K562 (cell line): ENCODE results near the gene SLC34A1. TPM values are rescaled to one million over a fixed set of nuclear protein-coding genes. Genes with fewer than 3 reads are reported as not detected.

Experiments
- FIP1L1 ChIP-seq: fragments of 200-400 bp; formaldehyde crosslinking; IDR thresholded peaks from 2 replicates; pipeline ENCODE4 v1.6.1; 2018; ENCODE audit warnings: mild to moderate bottlenecking, low read depth, low read length; ENCODE audit not compliant: poor library complexity, severe bottlenecking
- HNRNPH1 ChIP-seq: fragments of 200-400 bp; formaldehyde crosslinking; optimal IDR thresholded peaks from 2 replicates; pipeline ENCODE3; 2017; ENCODE audit warnings: low read depth, mild to moderate bottlenecking, low read length, moderate library complexity
- HNRNPK ChIP-seq: fragments of 200-400 bp; formaldehyde crosslinking; IDR thresholded peaks from one replicate; pipeline ENCODE4 v1.6.1; 2018; ENCODE audit warnings: mild to moderate bottlenecking, low read depth, low read length; ENCODE audit not compliant: poor library complexity, severe bottlenecking
- KDM1A ChIP-seq, 2 experiments: fragments of 450-650 bp; IDR thresholded peaks; 2 replicates each; pipeline ENCODE4 v1.6.1; 2016; ENCODE audit warnings: mild to moderate bottlenecking in 2 of 2
- KLF6 ChIP-seq: fragments of 250-450 bp; sonication (Bioruptor Pico); IDR thresholded peaks from 2 replicates; pipeline ENCODE4 v1.4.0; 2020; ENCODE audit warnings: mild to moderate bottlenecking, moderate library complexity, borderline replicate concordance
- NCOA1 ChIP-seq: fragments of 450-650 bp; IDR thresholded peaks from 2 replicates; pipeline ENCODE4 v1.6.1; 2016; ENCODE audit warnings: low read depth
- NR2C2 ChIP-seq, 2 experiments: fragments of 200-800 bp in 1 of 2; sonication (Bioruptor generic) in 1 of 2; sonication (generic) in 1 of 2; formaldehyde crosslinking in 1 of 2; IDR thresholded peaks; 2 replicates each; pipeline versions ENCODE4 v1.6.1 to v1.8.0; 2016 to 2022; ENCODE audit warnings: mild to moderate bottlenecking in 1 of 2, missing compliant biosample characterization in 1 of 2, missing genetic modification characterization in 1 of 2, missing genetic modification reagents in 1 of 2
- RBM15 ChIP-seq: fragments of 200-400 bp; formaldehyde crosslinking; IDR thresholded peaks from 2 replicates; pipeline ENCODE4 v1.6.1; 2018; ENCODE audit warnings: mild to moderate bottlenecking, low read length, moderate library complexity; ENCODE audit not compliant: insufficient read depth
- RBM39 ChIP-seq: fragments of 200-400 bp; formaldehyde crosslinking; optimal IDR thresholded peaks from 2 replicates; pipeline ENCODE3; 2018; ENCODE audit warnings: low read depth, low read length
- SRSF1 ChIP-seq: fragments of 200-400 bp; formaldehyde crosslinking; IDR thresholded peaks from 2 replicates; pipeline ENCODE4 v1.6.1; 2017; ENCODE audit warnings: mild to moderate bottlenecking, low read depth, low read length, moderate library complexity
- ZNF3 ChIP-seq: fragments of 250-450 bp; sonication (Bioruptor Pico); IDR thresholded peaks from 2 replicates; pipeline ENCODE4 v1.5.0; 2021; ENCODE audit warnings: mild to moderate bottlenecking, moderate library complexity
- ZNF764 ChIP-seq: fragments of 250-450 bp; sonication (Bioruptor Pico); IDR thresholded peaks from 2 replicates; pipeline ENCODE4 v1.4.0; 2020; ENCODE audit warnings: low read depth, mild to moderate bottlenecking, moderate library complexity
- polyA plus RNA-seq, 8 experiments: library from polyadenylated mRNA; depleted of rRNA in 4 of 8; stranded (reverse) in 5 of 8; unstranded in 3 of 8; fragments of >200 nt; fragmentation: Nextera tagmentation in 2 of 8; fragmentation: Illumina TruSeq in 1 of 8; extraction: Ambion mirVana in 2 of 8; extraction: Trizol in 1 of 8; gene quantifications; 2 replicates each; pipeline versions ENCODE4 v1.2.1 to v1.2.3, GENCODE V29; 2011 to 2014; ENCODE audit warnings: inconsistent platforms in 1 of 8, missing spikeins in 1 of 8
- total RNA-seq, 7 experiments: library from RNA; depleted of rRNA in 6 of 7; stranded (reverse); fragments of >200 nt in 6 of 7; fragmentation: Illumina TruSeq in 2 of 7; extraction: Trizol in 2 of 7; gene quantifications; 2 replicates each; pipeline versions ENCODE4 v1.2.1 to v1.2.3, GENCODE V29; 2011 to 2021; ENCODE audit warnings: low replicate concordance in 1 of 7
- TF ChIP-seq, protein P1 (sequence below): sonication (generic); formaldehyde crosslinking; IDR thresholded peaks from 2 replicates; pipeline ENCODE4 v1.8.0; 2023; ENCODE audit warnings: mild to moderate bottlenecking, missing genetic modification reagents
- TF ChIP-seq, protein P2 (sequence below): IDR thresholded peaks from 2 replicates; pipeline ENCODE4 v1.6.1; 2011; ENCODE audit not compliant: insufficient read length; ENCODE audit errors: extremely low read depth
- TF ChIP-seq, protein P3 (sequence below), 2 experiments: IDR thresholded peaks; 2 replicates each; pipeline ENCODE4 v1.6.1; 2011; ENCODE audit warnings: borderline replicate concordance in 1 of 2, control low read depth in 1 of 2, low read depth in 1 of 2, low read length in 1 of 2, mild to moderate bottlenecking in 1 of 2, mixed read lengths in 1 of 2, moderate library complexity in 1 of 2; ENCODE audit not compliant: insufficient read depth in 1 of 2, insufficient read length in 1 of 2, poor library complexity in 1 of 2, severe bottlenecking in 1 of 2; ENCODE audit errors: extremely low read depth in 1 of 2
- TF ChIP-seq, protein P4 (sequence below): fragments of 250-450 bp; sonication (Bioruptor Pico); IDR thresholded peaks from 2 replicates; pipeline ENCODE4 v1.9.0; 2021; ENCODE audit warnings: mild to moderate bottlenecking, inconsistent platforms
- TF ChIP-seq, protein P5 (sequence below): sonication (generic); formaldehyde crosslinking; IDR thresholded peaks from 2 replicates; pipeline ENCODE4 v1.5.0; 2020; ENCODE audit warnings: missing genetic modification reagents

Gene SLC34A1
- total and polyA plus RNA-seq, 9 of the 15 experiments (the other 6 are each of a cell fraction or from before 2014, with no cell fraction given): not detected

DNA sequence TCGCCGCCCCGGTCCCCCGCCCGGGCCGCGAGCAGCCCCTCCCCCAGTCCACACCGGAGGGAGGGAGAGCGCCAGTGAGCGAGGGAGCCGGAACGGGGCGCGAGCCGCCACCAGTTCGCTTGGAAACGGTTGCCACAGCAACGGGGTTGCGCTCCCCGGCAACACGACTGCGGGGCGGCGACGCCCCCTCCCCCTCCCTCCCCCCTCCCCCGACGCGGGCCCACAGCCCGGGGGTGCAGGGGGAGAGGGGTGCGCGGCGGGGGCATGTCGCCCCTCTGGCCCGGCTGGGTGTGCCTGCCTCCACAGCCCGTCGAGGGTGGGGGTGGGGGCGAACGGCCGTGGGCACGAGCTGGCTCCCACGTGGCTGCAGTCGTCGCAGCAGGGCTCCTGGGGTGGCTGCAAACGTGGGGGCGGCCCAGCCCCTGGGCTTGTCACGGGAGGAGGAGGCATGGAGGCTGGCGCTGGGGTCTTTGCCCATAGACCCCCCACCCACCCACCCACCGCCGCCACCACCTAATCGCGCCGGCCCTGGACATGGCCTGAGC lies 62.9 kb downstream of the SLC34A1 start (continued):
- TF ChIP-seq, protein P1, sequence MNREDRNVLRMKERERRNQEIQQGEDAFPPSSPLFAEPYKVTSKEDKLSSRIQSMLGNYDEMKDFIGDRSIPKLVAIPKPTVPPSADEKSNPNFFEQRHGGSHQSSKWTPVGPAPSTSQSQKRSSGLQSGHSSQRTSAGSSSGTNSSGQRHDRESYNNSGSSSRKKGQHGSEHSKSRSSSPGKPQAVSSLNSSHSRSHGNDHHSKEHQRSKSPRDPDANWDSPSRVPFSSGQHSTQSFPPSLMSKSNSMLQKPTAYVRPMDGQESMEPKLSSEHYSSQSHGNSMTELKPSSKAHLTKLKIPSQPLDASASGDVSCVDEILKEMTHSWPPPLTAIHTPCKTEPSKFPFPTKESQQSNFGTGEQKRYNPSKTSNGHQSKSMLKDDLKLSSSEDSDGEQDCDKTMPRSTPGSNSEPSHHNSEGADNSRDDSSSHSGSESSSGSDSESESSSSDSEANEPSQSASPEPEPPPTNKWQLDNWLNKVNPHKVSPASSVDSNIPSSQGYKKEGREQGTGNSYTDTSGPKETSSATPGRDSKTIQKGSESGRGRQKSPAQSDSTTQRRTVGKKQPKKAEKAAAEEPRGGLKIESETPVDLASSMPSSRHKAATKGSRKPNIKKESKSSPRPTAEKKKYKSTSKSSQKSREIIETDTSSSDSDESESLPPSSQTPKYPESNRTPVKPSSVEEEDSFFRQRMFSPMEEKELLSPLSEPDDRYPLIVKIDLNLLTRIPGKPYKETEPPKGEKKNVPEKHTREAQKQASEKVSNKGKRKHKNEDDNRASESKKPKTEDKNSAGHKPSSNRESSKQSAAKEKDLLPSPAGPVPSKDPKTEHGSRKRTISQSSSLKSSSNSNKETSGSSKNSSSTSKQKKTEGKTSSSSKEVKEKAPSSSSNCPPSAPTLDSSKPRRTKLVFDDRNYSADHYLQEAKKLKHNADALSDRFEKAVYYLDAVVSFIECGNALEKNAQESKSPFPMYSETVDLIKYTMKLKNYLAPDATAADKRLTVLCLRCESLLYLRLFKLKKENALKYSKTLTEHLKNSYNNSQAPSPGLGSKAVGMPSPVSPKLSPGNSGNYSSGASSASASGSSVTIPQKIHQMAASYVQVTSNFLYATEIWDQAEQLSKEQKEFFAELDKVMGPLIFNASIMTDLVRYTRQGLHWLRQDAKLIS: 0 out of 2 replicates have a peak, but pooled peaks have one; percentile 23
- no peak for TF ChIP-seq RBM15
- TF ChIP-seq, protein P2, sequence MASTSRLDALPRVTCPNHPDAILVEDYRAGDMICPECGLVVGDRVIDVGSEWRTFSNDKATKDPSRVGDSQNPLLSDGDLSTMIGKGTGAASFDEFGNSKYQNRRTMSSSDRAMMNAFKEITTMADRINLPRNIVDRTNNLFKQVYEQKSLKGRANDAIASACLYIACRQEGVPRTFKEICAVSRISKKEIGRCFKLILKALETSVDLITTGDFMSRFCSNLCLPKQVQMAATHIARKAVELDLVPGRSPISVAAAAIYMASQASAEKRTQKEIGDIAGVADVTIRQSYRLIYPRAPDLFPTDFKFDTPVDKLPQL: no peak
- peak in 1 of 2 experiments; percentile 81; a peak in 1 of 4 replicates for TF ChIP-seq KDM1A (IDR thresholded peaks at IDR 0.05)
- TF ChIP-seq ZNF3 (CRISPR knock-in tag): no peak
- peak; percentile 3 for TF ChIP-seq RBM39
- peak; percentile 45 for TF ChIP-seq HNRNPH1
- TF ChIP-seq, protein P3, sequence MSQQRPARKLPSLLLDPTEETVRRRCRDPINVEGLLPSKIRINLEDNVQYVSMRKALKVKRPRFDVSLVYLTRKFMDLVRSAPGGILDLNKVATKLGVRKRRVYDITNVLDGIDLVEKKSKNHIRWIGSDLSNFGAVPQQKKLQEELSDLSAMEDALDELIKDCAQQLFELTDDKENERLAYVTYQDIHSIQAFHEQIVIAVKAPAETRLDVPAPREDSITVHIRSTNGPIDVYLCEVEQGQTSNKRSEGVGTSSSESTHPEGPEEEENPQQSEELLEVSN (IDR thresholded peaks at IDR 0.05; ENCODE audit: borderline replicate concordance in 1 of 2, extremely low read depth in 1 of 2, insufficient read depth in 1 of 2, insufficient read length in 1 of 2, low read depth in 1 of 2, low read length in 1 of 2, poor library complexity in 1 of 2, severe bottlenecking in 1 of 2): peak in 1 of 2 experiments; percentile 70
- TF ChIP-seq NCOA1: no peak
- 0 out of 2 replicates have a peak, but pooled peaks have one; percentile 34 for TF ChIP-seq NR2C2 (CRISPR knock-in tag; IDR thresholded peaks at IDR 0.05)
- TF ChIP-seq NR2C2 (tag; IDR thresholded peaks at IDR 0.05): no peak
- no peak for TF ChIP-seq KLF6
- TF ChIP-seq, protein P4, sequence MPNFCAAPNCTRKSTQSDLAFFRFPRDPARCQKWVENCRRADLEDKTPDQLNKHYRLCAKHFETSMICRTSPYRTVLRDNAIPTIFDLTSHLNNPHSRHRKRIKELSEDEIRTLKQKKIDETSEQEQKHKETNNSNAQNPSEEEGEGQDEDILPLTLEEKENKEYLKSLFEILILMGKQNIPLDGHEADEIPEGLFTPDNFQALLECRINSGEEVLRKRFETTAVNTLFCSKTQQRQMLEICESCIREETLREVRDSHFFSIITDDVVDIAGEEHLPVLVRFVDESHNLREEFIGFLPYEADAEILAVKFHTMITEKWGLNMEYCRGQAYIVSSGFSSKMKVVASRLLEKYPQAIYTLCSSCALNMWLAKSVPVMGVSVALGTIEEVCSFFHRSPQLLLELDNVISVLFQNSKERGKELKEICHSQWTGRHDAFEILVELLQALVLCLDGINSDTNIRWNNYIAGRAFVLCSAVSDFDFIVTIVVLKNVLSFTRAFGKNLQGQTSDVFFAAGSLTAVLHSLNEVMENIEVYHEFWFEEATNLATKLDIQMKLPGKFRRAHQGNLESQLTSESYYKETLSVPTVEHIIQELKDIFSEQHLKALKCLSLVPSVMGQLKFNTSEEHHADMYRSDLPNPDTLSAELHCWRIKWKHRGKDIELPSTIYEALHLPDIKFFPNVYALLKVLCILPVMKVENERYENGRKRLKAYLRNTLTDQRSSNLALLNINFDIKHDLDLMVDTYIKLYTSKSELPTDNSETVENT (CRISPR knock-in tag): no peak
- TF ChIP-seq FIP1L1: peak; percentile 3
- TF ChIP-seq SRSF1: peak; percentile 50; the same call in 1 of the 2 replicates
- TF ChIP-seq HNRNPK: peak; percentile 73
- TF ChIP-seq ZNF764: no peak
- TF ChIP-seq, protein P5, sequence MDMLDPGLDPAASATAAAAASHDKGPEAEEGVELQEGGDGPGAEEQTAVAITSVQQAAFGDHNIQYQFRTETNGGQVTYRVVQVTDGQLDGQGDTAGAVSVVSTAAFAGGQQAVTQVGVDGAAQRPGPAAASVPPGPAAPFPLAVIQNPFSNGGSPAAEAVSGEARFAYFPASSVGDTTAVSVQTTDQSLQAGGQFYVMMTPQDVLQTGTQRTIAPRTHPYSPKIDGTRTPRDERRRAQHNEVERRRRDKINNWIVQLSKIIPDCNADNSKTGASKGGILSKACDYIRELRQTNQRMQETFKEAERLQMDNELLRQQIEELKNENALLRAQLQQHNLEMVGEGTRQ (CRISPR knock-in tag): peak; percentile 12; the same call in 1 of the 2 replicates
